DMS 273 treated with DMSO at 0.1 percent for 48 hours (cell line): ENCODE data around the gene GRIK2.

Experiments
- DNase-seq: peaks from one replicate; lab custom pipeline; 2025; lab: John Stamatoyannopoulos, UW

The GRIK2 gene

GRCh38 chr6:101537753-101538316 lies 144.3 kb downstream of the GRIK2 start:
- DNase-seq, result no peak

GRCh38 chr6:101539510-101540245 lies 146.2 kb downstream of the GRIK2 start:
- no peak for DNase-seq

- no peak for DNase-seq
Measured at GRCh38 chr6:101541894-101542293, 148.4 kb downstream of the GRIK2 start.

DNA sequence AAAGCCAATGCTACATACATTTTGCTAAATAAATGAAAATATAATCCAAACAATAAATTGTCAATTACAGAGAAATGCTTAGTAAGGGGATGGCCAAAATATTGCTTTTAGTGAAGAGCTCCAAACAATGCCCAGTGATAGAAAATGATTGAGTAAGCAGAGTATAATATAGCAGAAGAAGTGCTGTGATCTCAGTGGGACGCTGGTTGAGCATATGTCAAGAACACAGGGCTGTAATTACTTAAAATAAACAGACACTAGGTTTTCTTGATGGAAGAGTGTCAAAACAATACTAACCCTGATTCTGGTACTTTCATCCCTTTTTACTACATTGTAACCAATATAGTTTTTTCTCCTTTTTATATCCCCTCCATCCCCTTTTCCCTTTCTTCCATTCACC lies 150.3 kb downstream of the GRIK2 start:
- no peak for DNase-seq

DNA sequence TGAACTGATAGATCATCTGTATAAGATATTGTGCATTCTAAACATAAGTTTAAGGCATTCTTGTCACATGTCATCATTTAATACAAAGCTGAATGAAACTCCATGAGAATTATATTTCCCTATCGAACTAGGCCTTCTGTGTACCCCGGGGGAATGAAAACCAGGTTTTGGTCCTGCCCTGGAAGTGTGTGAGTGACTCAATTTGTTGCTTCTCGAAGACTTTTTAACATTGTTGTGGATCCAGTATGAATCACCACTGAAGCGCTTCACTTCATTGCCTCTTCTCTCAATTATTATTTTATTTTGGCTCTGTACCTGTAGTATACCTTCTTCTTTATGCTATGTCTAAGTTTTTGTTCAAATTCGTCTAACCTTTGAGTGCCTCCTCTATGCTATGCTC lies 150.8 kb downstream of the GRIK2 start:
- no peak for DNase-seq

DNA sequence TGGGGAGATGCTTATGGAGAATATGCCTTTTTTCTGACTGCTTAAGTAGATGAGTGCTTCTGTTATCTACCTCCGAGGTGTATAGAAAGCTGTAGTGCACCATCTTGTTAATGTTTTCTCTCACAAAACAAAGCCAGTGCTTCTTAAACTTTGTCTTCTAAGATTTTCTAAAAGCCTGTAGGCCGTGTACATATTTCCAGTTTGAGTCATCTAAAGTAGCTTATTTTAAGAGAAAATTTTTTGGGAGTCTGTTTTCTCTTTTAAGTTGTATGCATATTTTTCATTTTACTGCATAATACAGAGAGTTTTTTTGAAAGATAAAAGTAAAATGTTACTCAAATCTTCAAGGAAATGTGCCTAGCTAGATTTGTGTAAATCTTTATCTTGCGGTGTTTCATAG lies 151.7 kb downstream of the GRIK2 start:
- no peak for DNase-seq

DNA sequence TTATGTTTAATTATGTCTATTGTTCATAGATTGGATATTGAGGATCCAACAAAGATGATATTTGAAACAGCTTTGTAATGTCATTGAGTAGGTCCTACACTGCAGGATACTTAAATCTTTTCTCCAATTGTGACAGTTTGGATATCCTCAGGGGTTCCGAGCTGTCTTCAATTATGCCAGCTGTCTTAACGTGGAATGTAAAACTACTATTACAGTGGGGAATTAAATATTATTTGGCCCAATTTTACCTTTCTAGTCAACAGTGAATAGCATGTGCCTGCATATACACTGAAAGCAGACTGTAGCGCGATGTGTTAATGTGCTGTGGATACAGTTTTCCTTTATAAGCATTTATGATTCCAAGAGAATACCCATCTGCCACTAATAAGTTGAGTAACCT lies 156.9 kb downstream of the GRIK2 start:
- DNase-seq, result no peak

GRCh38 chr6:101554231-101554630 lies 160.7 kb downstream of the GRIK2 start:
- DNase-seq, result no peak

DNA sequence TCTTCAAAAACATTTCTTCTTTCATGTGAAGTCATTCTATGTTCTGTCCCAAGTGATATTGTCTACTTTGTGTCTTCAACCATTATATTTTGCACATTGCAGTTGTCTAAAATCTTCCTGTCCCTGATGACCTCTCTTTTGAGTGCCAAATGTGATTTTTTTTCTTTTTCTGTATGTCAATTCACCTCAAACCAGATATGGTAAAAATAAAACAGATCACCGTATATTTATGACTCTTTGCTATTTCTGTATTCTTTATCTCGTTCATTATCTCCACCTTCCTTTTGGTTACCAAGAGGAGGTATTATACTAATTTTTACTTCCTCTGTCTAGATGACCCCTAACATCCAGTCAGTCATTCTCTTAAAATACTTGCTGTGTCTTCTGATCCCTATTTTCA lies 165.2 kb downstream of the GRIK2 start:
- no peak for DNase-seq

- no peak for DNase-seq
Measured at GRCh38 chr6:101572627-101573026, 179.1 kb downstream of the GRIK2 start.

- DNase-seq, result no peak
Measured at GRCh38 chr6:101577091-101577490, 183.6 kb downstream of the GRIK2 start.

- no peak for DNase-seq
Measured at GRCh38 chr6:101578306-101578705, 184.8 kb downstream of the GRIK2 start.

DNA sequence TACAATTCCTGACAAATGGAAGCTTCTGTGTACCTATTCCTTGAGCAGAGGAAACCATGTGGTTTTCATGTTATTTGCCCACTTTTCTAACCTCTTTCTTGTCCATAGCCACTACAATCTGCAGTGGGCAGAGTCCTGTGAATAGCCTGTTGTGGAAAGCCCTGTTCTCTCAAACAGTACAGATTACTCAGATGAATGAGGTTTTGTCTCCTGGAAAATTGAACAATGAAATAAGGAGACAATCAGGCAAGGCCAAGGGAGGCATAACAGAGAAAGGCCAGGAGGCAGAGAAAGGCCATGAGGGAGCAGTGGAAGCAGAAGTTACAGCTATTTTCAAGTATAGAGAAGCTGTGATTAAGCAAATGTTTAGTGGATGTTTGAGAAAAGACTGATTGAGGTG lies 189.3 kb downstream of the GRIK2 start:
- no peak for DNase-seq

DNA sequence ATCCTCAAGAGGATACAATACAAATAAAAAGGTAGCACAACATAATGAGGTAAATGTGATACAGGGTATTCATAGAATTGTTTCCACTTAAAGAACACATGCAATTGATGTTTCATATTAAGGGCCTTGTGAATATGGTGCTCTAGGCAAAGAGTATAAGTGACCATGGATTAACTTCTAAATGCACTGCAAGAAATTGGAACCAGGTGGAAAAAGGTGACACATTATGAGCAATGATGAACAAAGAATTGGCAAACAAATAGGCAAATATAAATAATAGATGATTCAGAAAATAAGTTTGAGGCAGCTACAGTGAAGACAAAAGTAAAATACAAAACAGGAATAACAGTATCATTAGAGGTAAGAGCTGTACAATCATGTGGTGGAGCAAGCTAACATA lies 192.0 kb downstream of the GRIK2 start:
- no peak for DNase-seq

DNA sequence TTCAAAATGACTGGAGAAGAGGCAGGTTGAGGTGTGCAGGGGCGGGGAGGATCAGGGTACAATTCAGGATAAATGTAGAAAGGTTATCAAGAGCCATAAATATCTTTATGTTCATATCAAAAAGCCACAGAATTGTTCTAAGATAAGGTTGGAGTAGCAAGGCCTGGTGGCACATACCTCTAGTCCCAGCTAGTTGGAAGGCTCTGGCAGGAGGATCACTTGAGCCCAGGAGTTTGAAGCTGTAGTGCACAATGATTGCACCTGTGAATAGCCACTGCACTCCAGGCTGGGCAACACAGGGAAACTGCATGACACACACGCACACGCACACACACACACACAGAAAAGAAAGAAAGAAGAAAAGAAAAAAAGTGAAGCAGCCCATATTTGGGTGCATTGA lies 194.8 kb downstream of the GRIK2 start:
- no peak for DNase-seq

GRCh38 chr6:101595276-101595675 lies 201.8 kb downstream of the GRIK2 start:
- no peak for DNase-seq

DNA sequence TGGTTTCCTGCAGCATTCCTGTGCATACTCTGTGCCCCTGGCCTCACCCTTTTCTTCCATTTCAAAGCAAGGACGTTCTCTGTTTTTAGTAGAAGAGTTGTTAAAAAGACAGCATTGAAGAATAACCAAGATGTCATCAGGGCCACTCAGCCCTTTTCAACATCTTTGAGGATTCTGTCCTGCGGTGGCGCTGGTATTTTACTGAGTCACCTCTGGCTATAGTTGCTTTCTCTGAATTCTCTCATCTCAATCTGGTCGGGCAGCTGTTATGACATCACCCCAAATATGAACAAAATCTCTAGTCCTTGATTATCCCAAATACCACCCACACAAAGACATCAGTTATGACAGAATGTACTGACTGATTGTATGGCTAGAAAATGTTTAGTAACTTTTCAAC lies 204.2 kb downstream of the GRIK2 start:
- DNase-seq, result no peak

DNA sequence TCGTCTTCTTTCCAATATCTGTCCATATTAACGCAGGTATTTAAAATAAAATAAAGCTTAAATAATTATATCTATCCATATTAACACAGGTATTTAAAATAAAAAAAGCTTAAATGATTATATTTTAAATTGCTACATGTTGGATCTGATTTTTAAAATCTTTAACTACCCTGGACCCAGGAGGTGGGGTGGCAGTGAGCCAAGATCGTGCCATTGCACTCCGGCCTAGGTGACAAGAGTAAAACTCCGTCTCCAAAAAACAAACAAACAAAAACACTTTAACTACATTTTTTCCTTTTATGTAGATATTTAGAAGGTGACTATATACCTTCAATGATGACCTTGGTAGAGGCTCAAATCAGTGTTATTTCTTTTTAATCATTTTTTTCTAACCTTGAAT lies 211.9 kb downstream of the GRIK2 start:
- DNase-seq, result no peak

DNA sequence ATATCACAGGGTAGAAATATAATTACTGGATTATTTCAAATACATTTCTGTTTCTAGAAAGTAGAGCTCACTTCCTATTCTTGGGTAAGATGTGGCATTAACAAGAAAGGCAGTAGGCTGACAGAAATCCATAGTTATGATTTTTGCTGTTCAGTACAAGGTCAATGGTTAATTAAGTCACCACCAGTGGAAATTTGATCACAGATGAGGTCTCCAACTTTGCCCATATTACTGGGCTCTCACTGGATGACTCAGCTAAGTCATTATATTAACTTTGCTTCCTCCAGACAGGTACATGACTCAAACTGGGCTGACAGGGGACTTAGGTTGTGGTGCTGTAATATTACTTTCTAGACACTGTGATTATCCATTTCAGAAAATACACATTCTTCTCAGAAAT lies 212.4 kb downstream of the GRIK2 start:
- DNase-seq, result no peak

GRCh38 chr6:101607111-101607690 lies 213.7 kb downstream of the GRIK2 start:
- DNase-seq, result no peak

DNA sequence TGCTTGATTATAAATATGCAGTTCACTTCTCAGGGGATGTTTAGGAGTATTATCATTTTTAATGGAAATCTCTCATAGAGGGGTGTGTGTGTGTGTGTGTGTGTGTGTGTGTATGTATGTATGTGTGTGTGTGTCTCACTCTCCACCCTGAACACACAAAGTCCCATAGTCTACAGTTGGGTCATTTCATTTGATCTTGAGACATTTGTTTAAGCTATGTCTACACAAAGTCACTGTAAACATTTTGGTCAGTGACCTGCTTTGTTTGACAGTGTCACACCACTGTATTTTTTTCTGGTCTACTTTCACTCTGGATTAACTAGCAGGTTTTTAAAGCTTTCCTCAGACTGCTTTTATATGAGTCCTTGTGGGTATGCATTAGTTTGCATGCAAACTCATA lies 215.2 kb downstream of the GRIK2 start:
- no peak for DNase-seq

DNA sequence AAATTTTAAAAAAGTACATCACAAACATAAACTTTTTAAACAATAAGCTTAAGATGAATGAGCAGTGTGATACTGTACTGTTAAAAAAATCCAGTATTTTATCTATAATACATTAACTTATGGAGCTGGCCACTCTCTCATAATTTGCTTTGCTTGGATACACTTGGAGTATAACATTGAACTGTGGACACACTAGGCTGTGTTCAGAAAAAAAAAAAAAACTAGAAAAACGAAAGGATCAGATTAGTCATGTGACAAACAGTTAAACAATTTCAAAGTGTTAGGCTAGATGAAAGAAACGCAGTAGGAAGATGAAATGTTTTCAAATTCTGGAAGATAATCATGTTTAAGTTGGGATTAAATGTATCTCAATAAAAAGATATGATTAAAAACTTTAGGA lies 220.0 kb downstream of the GRIK2 start:
- DNase-seq, result no peak

- no peak for DNase-seq
Measured at GRCh38 chr6:101614774-101615173, 221.3 kb downstream of the GRIK2 start.

- DNase-seq, result no peak
Measured at GRCh38 chr6:101626269-101626668, 232.8 kb downstream of the GRIK2 start.
